CD4-positive, CD25-positive, alpha-beta regulatory T cell (primary cell): ENCODE measurements around the gene TMEM35B. TPM values are rescaled to one million over a fixed set of nuclear protein-coding genes. Genes with fewer than 3 reads are reported as not detected.

Experiments used
- ATAC-seq, 2 donors: fragments of 150-1000 bp; cut with Tn5 transposase; one replicate each; pipeline ENCODE4 v1.10.0; 2021; ENCODE audit warnings: low read depth in 2 of 2, moderate number of reproducible peaks in 2 of 2, moderate library complexity in 1 of 2
- DNase-seq, 3 donors: peaks; one replicate each; pipeline versions ENCODE4 v3.0.0 to v3.0.0-alpha.2; 2012 to 2022; ENCODE audit warnings: mixed read lengths in 1 of 3
- H3K27ac ChIP-seq: one replicate; pipeline ENCODE4 v1.7.0; 2013; ENCODE audit warnings: mild to moderate bottlenecking, low read length; ENCODE audit not compliant: insufficient read depth, poor library complexity, severe bottlenecking
- H3K27me3 ChIP-seq: one replicate; pipeline ENCODE4 v1.7.0; 2013; ENCODE audit warnings: low read length; ENCODE audit not compliant: control insufficient read depth, insufficient read depth
- H3K36me3 ChIP-seq: one replicate; pipeline ENCODE4 v1.7.0; 2013; ENCODE audit warnings: mild to moderate bottlenecking, low read length, moderate library complexity; ENCODE audit not compliant: control insufficient read depth, insufficient read depth
- H3K4me1 ChIP-seq: 2 replicates; pipeline ENCODE4 v1.7.0; 2013; ENCODE audit warnings: mild to moderate bottlenecking, low read length; ENCODE audit not compliant: insufficient read depth, control insufficient read depth, poor library complexity, severe bottlenecking
- H3K4me3 ChIP-seq: one replicate; pipeline ENCODE4 v1.7.0; 2013; ENCODE audit warnings: low read depth, mild to moderate bottlenecking, low read length, moderate library complexity
- H3K9me3 ChIP-seq, 2 experiments: 1 replicate in 1 of 2; 2 replicates in 1 of 2; pipeline ENCODE4 v1.7.0; 2013; ENCODE audit warnings: low read length in 2 of 2, mild to moderate bottlenecking in 1 of 2, moderate library complexity in 1 of 2; ENCODE audit not compliant: control insufficient read depth in 2 of 2
- H3K27ac Mint-ChIP-seq, 3 donors: one replicate each; pipeline ENCODE4 v1.8.0; 2020 to 2022; ENCODE audit warnings: mild to moderate bottlenecking in 3 of 3, mixed read lengths in 3 of 3, moderate library complexity in 2 of 3
- H3K27me3 Mint-ChIP-seq: one replicate; pipeline ENCODE4 v1.8.0; 2022; ENCODE audit warnings: mild to moderate bottlenecking, mixed read lengths
- H3K36me3 Mint-ChIP-seq: one replicate; pipeline ENCODE4 v1.8.0; 2020; ENCODE audit warnings: mixed read lengths
- H3K4me1 Mint-ChIP-seq, 4 donors: one replicate each; pipeline ENCODE4 v1.8.0; 2020 to 2022; ENCODE audit warnings: mixed read lengths in 4 of 4, mild to moderate bottlenecking in 1 of 4
- H3K4me3 Mint-ChIP-seq, 4 donors: one replicate each; pipeline ENCODE4 v1.8.0; 2020 to 2022; ENCODE audit warnings: mild to moderate bottlenecking in 4 of 4, mixed read lengths in 4 of 4, moderate library complexity in 3 of 4
- H3K9me3 Mint-ChIP-seq, 7 donors: one replicate each; pipeline ENCODE4 v1.8.0; 2020 to 2022; ENCODE audit warnings: mixed read lengths in 7 of 7, mild to moderate bottlenecking in 3 of 7, moderate library complexity in 2 of 7
- polyA plus RNA-seq, 4 donors: library from polyadenylated mRNA; unstranded; fragments of 300-500 nt; fragmentation: Illumina TruSeq; gene quantifications; one replicate each; pipeline ENCODE4 v1.2.3, GENCODE V29; 2021
- total RNA-seq: library from RNA; stranded (reverse); gene quantifications from one replicate; pipeline ENCODE4 v1.2.3, GENCODE V29; 2022

The TMEM35B gene
- total and polyA plus RNA-seq, 5 donors from 2014 or later: 13.8 to 206 (median 190) TPM

DNA sequence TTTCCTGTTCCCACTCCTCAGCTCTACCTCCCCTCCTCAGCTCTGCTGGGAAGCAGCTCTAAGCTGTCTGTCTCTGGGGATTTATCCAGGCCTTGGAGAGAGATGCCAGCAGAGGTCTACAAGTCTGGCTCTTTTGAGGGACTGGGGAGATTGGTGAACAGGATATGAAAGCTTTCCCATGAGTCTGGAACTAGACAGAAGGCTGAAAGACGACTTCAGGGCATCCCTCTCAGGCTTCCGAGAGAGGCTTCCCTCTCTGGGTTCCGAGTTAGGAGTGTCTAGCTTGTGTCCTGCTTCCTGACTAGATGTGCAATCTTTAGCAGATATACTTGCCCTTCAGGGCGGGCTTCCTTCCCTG is 733 bp downstream of the TMEM35B start:
- DNase-seq (peak in 2 of 3 donors; percentile 6 to 31), ATAC-seq (no peak)
- Histone ChIP-seq H3K9me3 (no peaks in the 10 kb centered on the region), H3K4me3 (peak overlapping the region; percentile 97), H3K36me3 (peaks cover 14% of the 10 kb centered on the region), H3K27ac (peak overlapping the region; percentile 81), H3K4me1 (peaks cover 33% of the 10 kb centered on the region), H3K27me3 (no peaks in the 10 kb centered on the region)
- peaks cover 10% of the 10 kb centered on the region for H3K36me3 Mint-ChIP-seq
- peak overlapping the region; percentile 96 to 100 (median 98) for H3K4me3 Mint-ChIP-seq
- no peaks in the 10 kb centered on the region for H3K27me3 Mint-ChIP-seq
- peaks cover 4 to 60% (median 33%) of the 10 kb centered on the region in 4 donors for H3K4me1 Mint-ChIP-seq
- peaks cover 0 to 2% (median 0%) of the 10 kb centered on the region in 7 donors for H3K9me3 Mint-ChIP-seq
- peak overlapping the region; percentile 92 to 99 (median 97) for H3K27ac Mint-ChIP-seq

GRCh38 chr1:34983700-34984355 is 1.3 kb downstream of the TMEM35B start:
- Histone ChIP-seq H3K27me3 (no peaks in the 10 kb centered on the region), H3K4me3 (peak overlapping the region; percentile 97), H3K36me3 (peaks cover 14% of the 10 kb centered on the region), H3K9me3 (no peaks in the 10 kb centered on the region), H3K27ac (peak overlapping the region; percentile 81), H3K4me1 (peaks cover 33% of the 10 kb centered on the region)
- Mint-ChIP-seq H3K9me3 (peaks cover 0 to 2% (median 0%) of the 10 kb centered on the region in 7 donors), H3K4me1 (peaks cover 4 to 62% (median 35%) of the 10 kb centered on the region in 4 donors), H3K27ac (peak overlapping the region; percentile 92 to 99 (median 97)), H3K4me3 (peak overlapping the region; percentile 96 to 100 (median 98)), H3K27me3 (no peaks in the 10 kb centered on the region), H3K36me3 (peaks cover 10% of the 10 kb centered on the region)
- DNase-seq: peak in 1 of 3 donors; percentile 4
- ATAC-seq: no peak

GRCh38 chr1:34982820-34983376 is 2.2 kb downstream of the TMEM35B start:
- Histone ChIP-seq H3K4me1 (peaks cover 33% of the 10 kb centered on the region), H3K9me3 (no peaks in the 10 kb centered on the region), H3K27me3 (no peaks in the 10 kb centered on the region), H3K36me3 (peaks cover 14% of the 10 kb centered on the region), H3K4me3 (peak overlapping the region; percentile 44), H3K27ac (no peak overlapping the region)
- peak overlapping the region in 2 of 3 donors; percentile 84 to 90 for H3K27ac Mint-ChIP-seq
- H3K9me3 Mint-ChIP-seq: peaks cover 0 to 2% (median 0%) of the 10 kb centered on the region in 7 donors
- peaks cover 3 to 66% (median 44%) of the 10 kb centered on the region in 4 donors for H3K4me1 Mint-ChIP-seq
- DNase-seq (no peak), ATAC-seq (no peak)
- peak overlapping the region; percentile 60 to 100 (median 97) for H3K4me3 Mint-ChIP-seq
- peaks cover 10% of the 10 kb centered on the region for H3K36me3 Mint-ChIP-seq
- no peaks in the 10 kb centered on the region for H3K27me3 Mint-ChIP-seq

DNA sequence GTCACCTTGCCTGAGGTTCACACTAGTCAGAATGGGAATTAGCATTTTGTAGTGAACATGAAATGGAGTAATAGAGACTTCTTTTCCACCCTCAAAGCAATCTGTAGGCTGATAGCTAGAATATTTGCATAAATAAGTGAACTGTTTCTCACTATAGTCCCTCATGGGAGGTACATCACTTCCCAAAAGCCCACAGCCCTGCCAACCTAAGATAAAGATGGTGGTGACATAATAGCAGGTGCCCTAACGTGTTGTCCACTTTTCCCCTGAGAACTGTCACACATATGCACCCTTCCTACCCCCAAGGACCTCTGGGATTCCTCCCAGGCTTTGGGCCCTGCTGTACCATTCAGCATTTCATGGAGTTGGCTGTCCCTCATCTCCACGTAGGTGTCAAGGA is 4.4 kb downstream of the TMEM35B start:
- H3K27ac ChIP-seq: no peak overlapping the region
- H3K4me3 ChIP-seq: no peak overlapping the region
- ATAC-seq (no peak), DNase-seq (no peak)
- peaks cover 27% of the 10 kb centered on the region for H3K4me1 ChIP-seq
- no peaks in the 10 kb centered on the region for H3K9me3 ChIP-seq
- H3K27me3 Mint-ChIP-seq: no peaks in the 10 kb centered on the region
- H3K4me1 Mint-ChIP-seq: peaks cover 0 to 57% (median 43%) of the 10 kb centered on the region in 4 donors
- peaks cover 24% of the 10 kb centered on the region for H3K36me3 ChIP-seq
- H3K27me3 ChIP-seq: no peaks in the 10 kb centered on the region
- H3K27ac Mint-ChIP-seq: peak overlapping the region in 1 of 3 donors; percentile 84
- H3K36me3 Mint-ChIP-seq: peaks cover 16% of the 10 kb centered on the region
- peaks cover 0 to 2% (median 0%) of the 10 kb centered on the region in 7 donors for H3K9me3 Mint-ChIP-seq
- H3K4me3 Mint-ChIP-seq: peak overlapping the region in 2 of 4 donors; percentile 36 to 43

DNA sequence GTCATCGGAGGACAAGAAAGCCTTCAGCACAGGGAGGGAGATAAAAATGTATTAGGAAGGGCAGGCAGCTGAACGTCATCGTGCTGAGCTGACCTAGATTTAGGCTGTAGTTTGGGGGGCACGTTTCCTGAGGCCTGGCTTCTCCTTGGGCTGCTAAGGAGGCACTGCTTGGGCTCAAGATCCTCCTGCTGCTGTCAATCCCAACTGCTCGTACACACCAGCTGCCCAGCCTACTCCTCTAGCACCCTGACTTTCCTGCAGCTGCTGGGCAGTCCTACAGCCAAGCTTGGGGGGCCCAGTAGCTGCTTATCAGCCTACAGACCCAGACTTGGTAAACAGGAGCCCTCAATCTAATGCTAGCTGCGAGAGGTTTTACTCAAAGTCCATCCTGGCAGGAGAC is 6.2 kb downstream of the TMEM35B start:
- H3K27ac ChIP-seq: no peak overlapping the region
- no peaks in the 10 kb centered on the region for H3K27me3 ChIP-seq
- no peak overlapping the region for H3K4me3 ChIP-seq
- Mint-ChIP-seq H3K4me3 (no peak overlapping the region), H3K27me3 (no peaks in the 10 kb centered on the region), H3K27ac (peak overlapping the region in 1 of 3 donors; percentile 88), H3K4me1 (peaks cover 0 to 46% (median 36%) of the 10 kb centered on the region in 4 donors), H3K9me3 (no peaks in the 10 kb centered on the region), H3K36me3 (peaks cover 20% of the 10 kb centered on the region)
- DNase-seq (no peak), ATAC-seq (no peak)
- H3K4me1 ChIP-seq: peaks cover 18% of the 10 kb centered on the region
- H3K36me3 ChIP-seq: peaks cover 24% of the 10 kb centered on the region
- H3K9me3 ChIP-seq: no peaks in the 10 kb centered on the region

GRCh38 chr1:34977858-34978257 is 7.3 kb downstream of the TMEM35B start:
- Mint-ChIP-seq H3K4me3 (peak overlapping the region in 1 of 4 donors; percentile 25), H3K27ac (peak overlapping the region in 2 of 3 donors; percentile 68 to 88)
- no peak for ATAC-seq

DNA sequence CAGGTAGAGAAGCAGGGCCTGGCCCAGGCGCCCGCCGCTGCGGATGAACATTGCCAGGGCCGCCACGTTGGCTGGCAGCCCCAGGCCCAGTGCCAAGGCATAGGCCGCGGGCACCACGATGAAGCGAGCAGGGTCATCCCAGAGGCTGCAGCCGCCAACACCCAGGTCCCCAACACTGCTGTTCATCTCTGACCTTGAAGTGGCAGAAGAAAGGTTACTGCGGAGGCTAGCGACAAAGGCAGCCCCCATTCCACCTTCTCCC is 8.0 kb downstream of the TMEM35B start:
- ATAC-seq: no peak
- Mint-ChIP-seq H3K27ac (no peak overlapping the region), H3K4me1 (peaks cover 0 to 40% (median 25%) of the 10 kb centered on the region in 4 donors), H3K36me3 (peaks cover 19% of the 10 kb centered on the region), H3K4me3 (no peak overlapping the region), H3K27me3 (no peaks in the 10 kb centered on the region), H3K9me3 (no peaks in the 10 kb centered on the region)
- H3K27me3 ChIP-seq: no peaks in the 10 kb centered on the region
- peaks cover 24% of the 10 kb centered on the region for H3K36me3 ChIP-seq
- no peak overlapping the region for H3K4me3 ChIP-seq
- H3K27ac ChIP-seq: no peak overlapping the region
- H3K9me3 ChIP-seq: no peaks in the 10 kb centered on the region
- DNase-seq: no peak
- peaks cover 5% of the 10 kb centered on the region for H3K4me1 ChIP-seq

More at GRCh38 chr1:34977858-34978257, 7.3 kb downstream of the TMEM35B start:
- no peaks in the 10 kb centered on the region for H3K9me3 Mint-ChIP-seq
- no peaks in the 10 kb centered on the region for H3K27me3 Mint-ChIP-seq
- Histone ChIP-seq H3K36me3 (peaks cover 24% of the 10 kb centered on the region), H3K9me3 (no peaks in the 10 kb centered on the region), H3K27me3 (no peaks in the 10 kb centered on the region), H3K27ac (no peak overlapping the region), H3K4me3 (no peak overlapping the region), H3K4me1 (peaks cover 10% of the 10 kb centered on the region)
- DNase-seq: no peak
- peaks cover 0 to 40% (median 29%) of the 10 kb centered on the region in 4 donors for H3K4me1 Mint-ChIP-seq
- H3K36me3 Mint-ChIP-seq: peaks cover 20% of the 10 kb centered on the region
